ENCODE results near the gene ADSL.

- TF ChIP-seq EZH2 (IDR thresholded peaks at IDR 0.05; ENCODE audit: borderline replicate concordance, insufficient read depth, low read depth, low read length, poor library complexity, severe bottlenecking): no peak
- TF ChIP-seq, protein P1, sequence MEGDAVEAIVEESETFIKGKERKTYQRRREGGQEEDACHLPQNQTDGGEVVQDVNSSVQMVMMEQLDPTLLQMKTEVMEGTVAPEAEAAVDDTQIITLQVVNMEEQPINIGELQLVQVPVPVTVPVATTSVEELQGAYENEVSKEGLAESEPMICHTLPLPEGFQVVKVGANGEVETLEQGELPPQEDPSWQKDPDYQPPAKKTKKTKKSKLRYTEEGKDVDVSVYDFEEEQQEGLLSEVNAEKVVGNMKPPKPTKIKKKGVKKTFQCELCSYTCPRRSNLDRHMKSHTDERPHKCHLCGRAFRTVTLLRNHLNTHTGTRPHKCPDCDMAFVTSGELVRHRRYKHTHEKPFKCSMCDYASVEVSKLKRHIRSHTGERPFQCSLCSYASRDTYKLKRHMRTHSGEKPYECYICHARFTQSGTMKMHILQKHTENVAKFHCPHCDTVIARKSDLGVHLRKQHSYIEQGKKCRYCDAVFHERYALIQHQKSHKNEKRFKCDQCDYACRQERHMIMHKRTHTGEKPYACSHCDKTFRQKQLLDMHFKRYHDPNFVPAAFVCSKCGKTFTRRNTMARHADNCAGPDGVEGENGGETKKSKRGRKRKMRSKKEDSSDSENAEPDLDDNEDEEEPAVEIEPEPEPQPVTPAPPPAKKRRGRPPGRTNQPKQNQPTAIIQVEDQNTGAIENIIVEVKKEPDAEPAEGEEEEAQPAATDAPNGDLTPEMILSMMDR (IDR thresholded peaks at IDR 0.05): no peak
These were observed 60.9 kb downstream of the ADSL start for GRCh38 chr22:40407021-40407761.

Data from B cell (primary cell).